ENCODE measurements around the gene YEATS2.
"Not testable (repeated sequence)": the region's sequence is repeated elsewhere in the genome, so short reads cannot be mapped to it uniquely, and the experiment has no call there.

DNA sequence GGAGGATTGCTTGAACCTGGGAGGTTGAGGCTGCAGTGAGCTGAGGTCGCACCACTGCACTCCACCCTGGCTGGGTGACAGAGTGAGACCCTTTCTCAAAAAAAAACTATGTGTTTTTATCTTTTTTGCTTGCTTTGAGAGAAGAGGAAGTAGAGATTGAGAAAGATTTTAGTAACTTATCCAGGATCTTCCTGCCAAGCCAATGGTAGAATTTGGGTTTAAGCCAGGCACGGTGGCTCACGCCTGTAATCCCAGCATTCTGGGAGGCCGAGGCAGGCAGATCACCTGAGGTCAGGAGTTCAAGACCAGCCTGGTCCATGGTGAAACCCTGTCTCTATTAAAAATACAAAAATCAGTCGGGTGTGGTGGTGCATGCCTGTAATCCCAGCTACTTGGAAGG lies 78.9 kb downstream of the YEATS2 start:
- not testable (repeated sequence) for TF ChIP-seq CTCF (IDR thresholded peaks at IDR 0.05 in 2 of 3, conservative IDR thresholded peaks at IDR 0.05 in 1 of 3; ENCODE audit: borderline replicate concordance in 1 of 3, insufficient read depth in 1 of 3, low read depth in 2 of 3, low read length in 2 of 3); SP1 (IDR thresholded peaks at IDR 0.05; ENCODE audit: low read depth); CEBPB (IDR thresholded peaks at IDR 0.05; ENCODE audit: low read depth); ZNF274 (IDR thresholded peaks at IDR 0.05; ENCODE audit: low read depth, low read length)
- TF ChIP-seq, protein P1, sequence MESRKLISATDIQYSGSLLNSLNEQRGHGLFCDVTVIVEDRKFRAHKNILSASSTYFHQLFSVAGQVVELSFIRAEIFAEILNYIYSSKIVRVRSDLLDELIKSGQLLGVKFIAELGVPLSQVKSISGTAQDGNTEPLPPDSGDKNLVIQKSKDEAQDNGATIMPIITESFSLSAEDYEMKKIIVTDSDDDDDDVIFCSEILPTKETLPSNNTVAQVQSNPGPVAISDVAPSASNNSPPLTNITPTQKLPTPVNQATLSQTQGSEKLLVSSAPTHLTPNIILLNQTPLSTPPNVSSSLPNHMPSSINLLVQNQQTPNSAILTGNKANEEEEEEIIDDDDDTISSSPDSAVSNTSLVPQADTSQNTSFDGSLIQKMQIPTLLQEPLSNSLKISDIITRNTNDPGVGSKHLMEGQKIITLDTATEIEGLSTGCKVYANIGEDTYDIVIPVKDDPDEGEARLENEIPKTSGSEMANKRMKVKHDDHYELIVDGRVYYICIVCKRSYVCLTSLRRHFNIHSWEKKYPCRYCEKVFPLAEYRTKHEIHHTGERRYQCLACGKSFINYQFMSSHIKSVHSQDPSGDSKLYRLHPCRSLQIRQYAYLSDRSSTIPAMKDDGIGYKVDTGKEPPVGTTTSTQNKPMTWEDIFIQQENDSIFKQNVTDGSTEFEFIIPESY (IDR thresholded peaks at IDR 0.05; ENCODE audit: extremely low read depth, insufficient replicate concordance, low read length) = not testable (repeated sequence)

Measured in HCT116 (cell line).